KOPT-K1 (cell line): ENCODE results near the gene ABI3BP.

ENCODE experiments used
- H3K27ac ChIP-seq: fragments of 200-600 bp; sonication (generic); 2 replicates; pipeline ENCODE4 v1.5.1; 2016; ENCODE audit warnings: antibody characterized with exemption, mild to moderate bottlenecking, low read depth, low read length; ENCODE audit not compliant: poor library complexity, severe bottlenecking
- H3K36me3 ChIP-seq: fragments of 200-600 bp; sonication (generic); 2 replicates; pipeline ENCODE4 v1.5.1; 2017; ENCODE audit warnings: antibody characterized with exemption, mild to moderate bottlenecking, low read length, moderate library complexity; ENCODE audit not compliant: insufficient read depth
- H3K9me3 ChIP-seq: fragments of 200-600 bp; sonication (generic); 2 replicates; pipeline ENCODE4 v1.5.1; 2017; ENCODE audit warnings: antibody characterized with exemption, low read length, mild to moderate bottlenecking; ENCODE audit not compliant: insufficient read depth, poor library complexity, severe bottlenecking

Gene ABI3BP

GRCh38 chr3:100865442-100865841, 127.8 kb downstream of the ABI3BP start:
- H3K27ac ChIP-seq, result no peak overlapping the region
- no peaks in the 10 kb centered on the region for H3K36me3 ChIP-seq
- no peaks in the 10 kb centered on the region for H3K9me3 ChIP-seq

GRCh38 chr3:100864471-100865250, 128.6 kb downstream of the ABI3BP start:
- no peaks in the 10 kb centered on the region for H3K36me3 ChIP-seq
- H3K9me3 ChIP-seq, result no peaks in the 10 kb centered on the region
- no peak overlapping the region for H3K27ac ChIP-seq

- Histone ChIP-seq H3K9me3 (no peaks in the 10 kb centered on the region), H3K27ac (no peak overlapping the region), H3K36me3 (no peaks in the 10 kb centered on the region)
Observed at GRCh38 chr3:100857863-100858262, 135.4 kb downstream of the ABI3BP start.

- H3K36me3 ChIP-seq, result no peaks in the 10 kb centered on the region
- H3K27ac ChIP-seq, result no peak overlapping the region
- H3K9me3 ChIP-seq, result no peaks in the 10 kb centered on the region
Observed at GRCh38 chr3:100856821-100857220, 136.4 kb downstream of the ABI3BP start.

- no peak overlapping the region for H3K27ac ChIP-seq
- H3K9me3 ChIP-seq, result no peaks in the 10 kb centered on the region
- no peaks in the 10 kb centered on the region for H3K36me3 ChIP-seq
Observed at GRCh38 chr3:100852840-100853239, 140.4 kb downstream of the ABI3BP start.

- no peaks in the 10 kb centered on the region for H3K9me3 ChIP-seq
- no peak overlapping the region for H3K27ac ChIP-seq
- no peaks in the 10 kb centered on the region for H3K36me3 ChIP-seq
Observed at GRCh38 chr3:100850701-100851100, 142.5 kb downstream of the ABI3BP start.

- Histone ChIP-seq H3K9me3 (no peaks in the 10 kb centered on the region), H3K27ac (no peak overlapping the region), H3K36me3 (no peaks in the 10 kb centered on the region)
Observed at GRCh38 chr3:100850156-100850555, 143.1 kb downstream of the ABI3BP start.

GRCh38 chr3:100844063-100844936, 148.9 kb downstream of the ABI3BP start:
- Histone ChIP-seq H3K36me3 (no peaks in the 10 kb centered on the region), H3K27ac (no peak overlapping the region), H3K9me3 (no peaks in the 10 kb centered on the region)

GRCh38 chr3:100838157-100838556, 155.1 kb downstream of the ABI3BP start:
- H3K27ac ChIP-seq, result no peak overlapping the region
- no peaks in the 10 kb centered on the region for H3K36me3 ChIP-seq
- H3K9me3 ChIP-seq, result no peaks in the 10 kb centered on the region

- no peaks in the 10 kb centered on the region for H3K36me3 ChIP-seq
- H3K9me3 ChIP-seq, result no peaks in the 10 kb centered on the region
Observed at GRCh38 chr3:100836661-100837060, 156.6 kb downstream of the ABI3BP start.

GRCh38 chr3:100834332-100834731, 158.9 kb downstream of the ABI3BP start:
- no peaks in the 10 kb centered on the region for H3K36me3 ChIP-seq
- no peak overlapping the region for H3K27ac ChIP-seq
- no peaks in the 10 kb centered on the region for H3K9me3 ChIP-seq

More at GRCh38 chr3:100836661-100837060, 156.6 kb downstream of the ABI3BP start:
- H3K27ac ChIP-seq, result no peak overlapping the region

- Histone ChIP-seq H3K27ac (no peak overlapping the region), H3K9me3 (no peaks in the 10 kb centered on the region)
Observed at GRCh38 chr3:100833483-100833882, 159.7 kb downstream of the ABI3BP start.

GRCh38 chr3:100831629-100832028, 161.6 kb downstream of the ABI3BP start:
- Histone ChIP-seq H3K9me3 (no peaks in the 10 kb centered on the region), H3K36me3 (no peaks in the 10 kb centered on the region), H3K27ac (no peak overlapping the region)

More at GRCh38 chr3:100833483-100833882, 159.7 kb downstream of the ABI3BP start:
- H3K36me3 ChIP-seq, result no peaks in the 10 kb centered on the region

GRCh38 chr3:100830931-100831330, 162.3 kb downstream of the ABI3BP start:
- H3K36me3 ChIP-seq, result no peaks in the 10 kb centered on the region
- H3K9me3 ChIP-seq, result no peaks in the 10 kb centered on the region
- no peak overlapping the region for H3K27ac ChIP-seq

GRCh38 chr3:100825574-100825973, 167.6 kb downstream of the ABI3BP start:
- Histone ChIP-seq H3K36me3 (no peaks in the 10 kb centered on the region), H3K27ac (no peak overlapping the region), H3K9me3 (no peaks in the 10 kb centered on the region)
